Adipocyte (in vitro differentiated cells): ENCODE data around the gene LPIN1.
"Not testable (repeated sequence)": the region's sequence is repeated elsewhere in the genome, so short reads cannot be mapped to it uniquely, and the experiment has no call there.

Experiments used
- DNase-seq: peaks from one replicate; pipeline ENCODE4 v3.0.0-alpha.2; 2015; ENCODE audit warnings: low read depth
- H3K27me3 ChIP-seq: replicated peaks from 2 replicates; pipeline ENCODE4 v1.7.0; 2013; ENCODE audit warnings: mild to moderate bottlenecking, low read length, moderate library complexity; ENCODE audit not compliant: control insufficient read depth, insufficient read depth
- H3K36me3 ChIP-seq: 2 replicates; pipeline ENCODE4 v1.7.0; 2013; ENCODE audit warnings: low read length, mild to moderate bottlenecking, moderate library complexity; ENCODE audit not compliant: control insufficient read depth, insufficient read depth, severe bottlenecking
- H3K4me1 ChIP-seq: 2 replicates; pipeline ENCODE4 v1.7.0; 2013; ENCODE audit warnings: mild to moderate bottlenecking, low read length, moderate library complexity; ENCODE audit not compliant: control insufficient read depth, insufficient read depth
- H3K4me3 ChIP-seq: 2 replicates; pipeline ENCODE4 v1.7.0; 2013; ENCODE audit warnings: mild to moderate bottlenecking, low read length, moderate library complexity
- H3K9ac ChIP-seq: 2 replicates; pipeline ENCODE4 v1.7.0; 2013; ENCODE audit warnings: mild to moderate bottlenecking, low read length, moderate library complexity
- H3K9me3 ChIP-seq: 2 replicates; pipeline ENCODE4 v1.7.0; 2013; ENCODE audit warnings: mild to moderate bottlenecking, low read length, moderate library complexity; ENCODE audit not compliant: control insufficient read depth

Gene LPIN1

DNA sequence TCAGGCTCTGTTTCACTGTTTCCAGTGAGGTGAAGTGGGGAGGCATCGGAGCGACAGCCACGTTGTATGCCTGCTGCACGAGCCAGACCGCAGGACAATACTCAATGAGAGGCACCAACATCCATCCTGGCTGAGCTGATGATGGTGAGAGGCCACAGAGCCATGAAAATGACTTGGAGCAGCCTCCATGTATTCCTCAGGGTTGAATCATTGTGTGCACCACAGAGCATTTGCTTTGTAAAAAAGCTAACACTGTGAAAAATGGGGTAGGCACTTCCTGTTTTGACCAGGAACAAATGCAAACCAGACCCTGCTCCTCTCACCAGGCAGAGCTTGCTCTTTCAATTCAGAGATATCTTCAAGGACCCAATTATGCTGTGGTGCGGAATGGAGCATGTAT, 87.2 kb downstream of the LPIN1 start:
- peak; percentile 45 for DNase-seq
- H3K27me3 ChIP-seq = no peaks in the 10 kb centered on the region
- H3K36me3 ChIP-seq = no peaks in the 10 kb centered on the region
- no peak overlapping the region for H3K9ac ChIP-seq
- H3K9me3 ChIP-seq = peaks cover 4% of the 10 kb centered on the region
- H3K4me1 ChIP-seq = peaks cover 22% of the 10 kb centered on the region
- no peak overlapping the region for H3K4me3 ChIP-seq

DNA sequence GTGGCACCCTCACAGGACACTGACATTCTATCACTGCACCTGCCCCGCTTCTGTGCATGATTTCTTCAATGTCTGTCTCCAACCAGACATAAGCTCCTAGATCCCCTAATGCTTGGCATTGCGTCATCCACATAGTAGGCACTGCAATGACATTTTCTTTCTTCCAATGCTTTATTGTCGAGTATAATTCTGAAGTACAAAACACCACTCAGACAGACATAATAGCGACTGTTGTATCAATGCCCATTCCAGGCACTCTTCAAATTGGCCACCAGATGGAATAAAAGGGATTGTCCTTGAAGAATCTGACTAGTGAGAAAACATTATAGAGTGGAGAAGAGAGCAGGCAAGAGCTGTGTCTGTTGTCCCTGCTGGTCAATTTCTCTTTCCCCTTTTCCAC, 89.0 kb downstream of the LPIN1 start:
- Histone ChIP-seq H3K4me3 (no peak overlapping the region), H3K27me3 (no peaks in the 10 kb centered on the region), H3K36me3 (no peaks in the 10 kb centered on the region), H3K9ac (no peak overlapping the region), H3K4me1 (peaks cover 9% of the 10 kb centered on the region), H3K9me3 (peaks cover 4% of the 10 kb centered on the region)
- no peak for DNase-seq

DNA sequence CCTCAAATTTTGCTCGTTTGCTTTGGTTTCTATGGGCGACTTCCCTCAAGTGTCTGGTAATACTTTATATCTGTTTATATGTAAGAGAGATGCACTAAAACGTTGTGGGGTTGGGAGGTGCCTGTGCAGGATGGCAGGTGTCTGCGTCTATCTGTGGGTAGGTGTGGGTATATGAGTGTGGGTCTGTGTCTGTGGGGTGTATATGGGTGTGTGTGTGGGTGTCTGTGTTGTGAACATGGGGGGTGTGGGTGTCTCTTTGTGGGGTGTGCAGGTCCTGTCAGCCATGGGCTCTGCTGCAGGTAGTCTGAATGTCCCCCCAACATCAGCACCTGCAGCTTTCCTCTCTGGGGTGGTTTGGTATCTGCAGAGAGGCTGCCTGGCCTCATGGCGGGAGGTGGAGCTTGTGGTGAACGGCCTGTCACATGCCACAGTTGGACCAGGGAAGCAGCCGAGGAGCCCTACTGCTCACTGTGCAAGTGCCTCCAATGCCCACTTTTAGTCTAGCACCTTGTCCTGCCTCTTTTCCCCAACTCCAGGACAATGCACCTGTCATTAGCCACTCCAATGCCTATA, 90.3 kb downstream of the LPIN1 start:
- DNase-seq = no peak
- Histone ChIP-seq H3K9me3 (peaks cover 4% of the 10 kb centered on the region), H3K36me3 (no peaks in the 10 kb centered on the region), H3K4me3 (no peak overlapping the region), H3K27me3 (no peaks in the 10 kb centered on the region), H3K9ac (no peak overlapping the region), H3K4me1 (no peaks in the 10 kb centered on the region)

DNA sequence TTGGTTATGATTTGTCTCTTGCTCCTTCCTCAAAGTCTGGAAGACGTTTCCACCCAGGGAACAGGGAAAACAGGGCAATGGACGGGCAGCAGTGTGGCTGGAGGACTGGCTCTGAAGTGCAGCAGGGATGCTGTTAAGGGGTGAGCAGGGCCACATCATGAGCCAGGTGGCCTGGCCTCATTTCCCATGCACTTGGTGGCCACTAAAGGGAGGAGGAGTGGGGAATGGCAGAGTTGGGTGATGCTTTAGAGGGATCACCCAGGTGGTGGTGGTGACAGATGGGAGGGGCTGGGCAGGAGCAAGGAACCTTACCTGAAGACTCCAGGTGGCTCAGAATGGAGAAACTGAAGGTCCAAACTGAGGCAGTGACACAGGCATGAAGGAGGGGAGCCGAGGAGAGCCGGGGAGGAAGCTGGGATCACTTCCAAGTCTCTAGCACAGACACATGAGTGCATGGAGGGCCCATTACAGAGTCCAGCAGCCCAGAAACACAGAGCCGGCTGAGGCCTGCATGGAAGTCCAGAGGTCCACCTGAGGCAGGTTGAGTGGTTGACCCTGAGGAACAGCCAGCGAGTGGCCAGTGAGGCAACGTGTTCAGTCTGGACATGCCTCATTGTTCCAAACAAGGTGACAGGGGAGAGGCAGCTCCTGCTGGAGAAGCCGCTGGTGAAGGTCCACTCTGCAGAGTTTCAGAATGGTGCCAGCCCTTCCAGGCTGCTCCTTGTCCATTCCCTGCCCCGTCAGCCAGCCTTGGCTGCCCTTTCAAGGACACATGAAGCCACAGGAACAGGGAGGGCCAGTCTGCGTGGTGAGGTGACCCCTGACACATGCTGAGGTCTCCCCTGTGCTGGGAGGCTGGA, 91.7 kb downstream of the LPIN1 start:
- H3K36me3 ChIP-seq = no peaks in the 10 kb centered on the region
- no peak overlapping the region for H3K9ac ChIP-seq
- H3K9me3 ChIP-seq = peaks cover 4% of the 10 kb centered on the region
- H3K4me3 ChIP-seq = no peak overlapping the region
- no peaks in the 10 kb centered on the region for H3K4me1 ChIP-seq
- no peak for DNase-seq
- no peaks in the 10 kb centered on the region for H3K27me3 ChIP-seq

DNA sequence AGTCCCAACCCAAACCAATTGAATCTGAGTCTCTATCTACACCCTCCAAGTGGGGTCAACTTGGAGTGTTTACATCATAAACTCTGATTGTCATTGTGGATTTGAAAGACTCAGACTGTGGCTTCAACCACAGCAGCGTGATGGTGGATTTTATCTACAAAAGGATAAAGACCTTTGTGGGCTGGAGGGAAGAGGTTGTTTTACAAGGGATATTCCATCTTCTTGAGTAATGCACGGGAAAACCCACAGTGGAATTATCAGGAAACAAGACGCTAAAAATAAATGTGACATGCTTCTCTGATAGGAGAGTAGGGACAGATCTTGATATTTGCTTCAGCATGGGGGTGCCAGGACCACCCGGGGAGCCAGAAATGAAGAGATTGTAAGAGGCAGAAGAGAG, 93.5 kb downstream of the LPIN1 start:
- Histone ChIP-seq H3K27me3 (no peaks in the 10 kb centered on the region), H3K36me3 (no peaks in the 10 kb centered on the region), H3K9ac (no peak overlapping the region), H3K4me1 (no peaks in the 10 kb centered on the region), H3K4me3 (no peak overlapping the region), H3K9me3 (no peaks in the 10 kb centered on the region)
- no peak for DNase-seq

DNA sequence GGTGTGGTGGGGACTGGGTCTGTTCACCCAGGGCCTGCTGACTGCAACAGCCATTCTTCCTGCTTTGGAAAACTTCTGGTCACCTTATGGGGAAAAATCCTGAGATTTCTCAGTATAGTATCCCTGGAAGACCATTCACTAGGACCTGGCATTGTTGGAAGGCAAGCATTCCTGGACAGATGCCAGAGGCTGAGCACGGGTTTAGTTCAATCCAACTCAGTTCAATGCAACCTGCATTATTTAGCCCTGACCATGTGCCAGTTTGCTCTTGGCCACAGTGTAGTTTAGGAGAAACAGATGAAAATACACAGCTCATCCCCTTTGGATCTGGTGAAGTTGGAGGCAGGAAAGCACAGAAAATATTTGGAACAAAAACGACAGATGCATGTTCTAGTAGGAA, 95.9 kb downstream of the LPIN1 start:
- Histone ChIP-seq H3K4me3 (no peak overlapping the region), H3K9me3 (no peaks in the 10 kb centered on the region), H3K9ac (no peak overlapping the region), H3K4me1 (no peaks in the 10 kb centered on the region), H3K36me3 (no peaks in the 10 kb centered on the region), H3K27me3 (no peaks in the 10 kb centered on the region)
- DNase-seq = no peak

DNA sequence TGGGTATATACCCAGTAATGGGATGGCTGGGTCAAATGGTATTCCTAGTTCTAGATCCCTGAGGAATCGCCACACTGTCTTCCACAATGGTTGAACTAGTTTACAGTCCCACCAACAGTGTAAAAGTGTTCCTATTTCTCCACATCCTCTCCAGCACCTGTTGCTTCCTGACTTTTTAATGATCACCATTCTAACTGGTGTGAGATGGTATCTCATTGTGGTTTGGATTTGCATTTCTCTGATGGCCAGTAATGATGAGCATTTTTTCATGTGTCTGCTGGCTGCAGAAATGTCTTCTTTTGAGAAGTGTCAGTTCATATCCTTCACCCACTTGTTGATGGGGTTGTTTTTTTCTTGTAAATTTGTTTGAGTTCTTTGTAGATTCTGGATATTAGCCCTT, 98.4 kb downstream of the LPIN1 start:
- H3K9me3 ChIP-seq, DNase-seq: not testable (repeated sequence)

DNA sequence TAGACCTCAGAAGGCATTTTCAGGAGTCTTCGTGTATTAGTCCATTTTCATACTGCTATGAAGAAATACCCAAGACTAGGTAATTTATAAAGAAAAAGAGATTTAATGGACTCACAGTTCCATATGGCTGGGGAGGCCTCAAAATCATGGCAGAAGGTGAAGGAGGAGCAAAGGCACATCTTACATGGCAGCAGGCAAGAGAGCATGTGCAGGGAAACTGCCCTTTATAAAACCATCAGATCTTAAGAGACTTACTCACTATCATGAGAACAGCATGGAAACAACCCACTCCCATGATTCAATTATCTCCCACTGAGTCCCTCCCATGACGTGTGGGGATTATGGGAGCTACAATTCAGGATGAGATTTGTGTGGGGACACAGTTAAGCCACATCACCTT, 101.5 kb downstream of the LPIN1 start:
- not testable (repeated sequence) for DNase-seq, H3K9me3 ChIP-seq, H3K36me3 ChIP-seq, H3K4me1 ChIP-seq, H3K9ac ChIP-seq, H3K4me3 ChIP-seq
- peaks cover 13% of the 10 kb centered on the region for H3K27me3 ChIP-seq

More for the DNA sequence above, 98.4 kb downstream of the LPIN1 start:
- not testable (repeated sequence) for H3K36me3 ChIP-seq, H3K9ac ChIP-seq, H3K27me3 ChIP-seq, H3K4me1 ChIP-seq, H3K4me3 ChIP-seq

DNA sequence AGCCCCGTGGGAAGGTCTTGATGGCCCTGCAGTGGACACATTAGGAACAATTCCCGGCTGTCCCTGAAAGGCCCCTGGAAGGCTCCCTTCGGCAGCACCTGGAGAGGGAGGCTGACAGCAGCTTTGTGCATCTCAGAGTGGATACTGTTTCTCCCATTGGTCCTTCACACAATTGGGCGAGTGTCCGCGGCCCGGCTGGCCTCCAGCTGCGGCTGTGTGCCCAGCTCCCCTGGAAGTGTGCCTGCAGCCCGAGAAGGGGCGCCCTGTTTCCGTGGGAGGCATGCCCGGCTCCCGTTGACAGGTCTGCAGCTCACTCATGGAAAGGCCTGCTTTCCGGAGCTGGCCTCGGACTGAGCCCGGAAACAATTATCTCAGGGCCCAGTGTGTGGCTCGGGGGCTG, 103.7 kb downstream of the LPIN1 start:
- peaks cover 3% of the 10 kb centered on the region for H3K9me3 ChIP-seq
- peaks cover 17% of the 10 kb centered on the region for H3K27me3 ChIP-seq
- DNase-seq = no peak
- no peaks in the 10 kb centered on the region for H3K36me3 ChIP-seq
- no peaks in the 10 kb centered on the region for H3K4me1 ChIP-seq
- H3K9ac ChIP-seq = no peak overlapping the region
- H3K4me3 ChIP-seq = no peak overlapping the region

DNA sequence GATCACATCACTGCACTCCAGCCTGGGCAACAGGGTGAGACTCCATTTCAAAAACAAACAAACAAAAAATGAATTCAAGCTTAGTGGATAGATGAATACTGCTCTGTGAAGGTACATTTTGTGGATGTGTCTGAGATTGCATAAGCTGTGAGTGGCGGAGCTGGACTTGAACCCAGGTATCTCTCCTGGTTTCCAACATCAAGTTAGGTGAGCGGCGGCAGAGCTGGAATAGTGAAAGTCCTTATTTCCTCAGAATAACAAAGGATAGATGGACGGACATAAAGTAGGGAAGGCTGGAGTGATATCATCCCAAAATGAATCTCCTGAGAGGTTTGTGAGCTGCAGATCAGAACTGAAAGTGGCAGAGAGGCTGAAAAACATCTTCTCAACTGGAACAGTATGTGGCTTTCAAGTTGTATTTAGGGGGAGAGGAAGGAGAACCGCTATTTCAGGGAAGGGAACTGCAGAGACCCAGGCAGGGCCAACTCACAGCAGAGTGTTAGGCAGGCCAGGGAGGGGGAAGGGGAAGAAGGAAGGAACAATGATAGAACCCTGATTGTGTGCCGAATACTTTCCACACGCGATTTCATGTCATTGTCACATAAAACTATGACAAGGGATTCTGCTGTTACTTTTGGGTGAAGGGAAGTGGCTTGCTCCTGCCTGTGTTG, 106.2 kb downstream of the LPIN1 start:
- Histone ChIP-seq H3K36me3 (no peaks in the 10 kb centered on the region), H3K4me3 (no peak overlapping the region), H3K9me3 (peaks cover 3% of the 10 kb centered on the region), H3K4me1 (no peaks in the 10 kb centered on the region), H3K27me3 (peaks cover 17% of the 10 kb centered on the region), H3K9ac (no peak overlapping the region)
- DNase-seq = no peak

DNA sequence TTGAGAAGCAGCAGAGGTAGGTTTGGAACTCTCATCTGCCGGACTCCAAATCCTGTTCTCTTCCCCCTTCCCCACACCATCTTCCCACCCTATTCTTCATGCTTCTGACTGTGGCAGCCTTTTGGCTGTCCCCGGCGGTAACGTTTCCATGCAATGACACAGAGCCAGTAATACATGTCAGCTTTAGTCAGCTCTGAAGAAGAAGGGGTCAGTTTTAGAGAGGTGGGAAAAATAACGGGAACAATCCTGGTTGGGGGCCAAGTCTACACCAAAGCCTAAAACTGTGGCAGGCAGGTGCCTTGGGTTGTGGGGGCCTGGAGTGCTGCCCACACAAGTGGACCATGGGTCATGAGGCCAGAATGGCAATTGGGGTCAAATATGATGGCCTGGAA, 106.8 kb downstream of the LPIN1 start:
- H3K36me3 ChIP-seq = no peaks in the 10 kb centered on the region
- peaks cover 17% of the 10 kb centered on the region for H3K27me3 ChIP-seq
- peaks cover 3% of the 10 kb centered on the region for H3K9me3 ChIP-seq
- DNase-seq = no peak
- no peaks in the 10 kb centered on the region for H3K4me1 ChIP-seq
- no peak overlapping the region for H3K9ac ChIP-seq
- no peak overlapping the region for H3K4me3 ChIP-seq
